ENCODE measurements around the gene GPRASP3.

DNA sequence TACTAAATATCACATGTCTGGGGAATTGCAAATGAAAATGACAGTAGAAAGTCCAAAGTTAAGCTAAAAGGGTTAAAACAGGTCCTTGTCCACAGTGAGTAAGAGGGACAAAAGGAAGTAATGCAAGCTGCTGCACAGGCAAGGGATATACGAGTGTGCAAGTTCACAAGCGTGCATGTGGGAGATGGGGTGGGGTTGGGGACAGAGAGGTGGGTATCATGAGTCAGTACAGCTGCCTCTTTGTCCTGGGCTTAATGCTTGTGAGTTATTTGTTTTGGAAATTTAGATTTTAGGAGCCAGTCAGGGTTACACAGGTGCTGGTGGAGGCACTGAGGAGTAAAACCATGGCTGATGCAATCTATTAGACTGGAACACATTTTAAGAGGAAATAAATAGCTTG is 11.6 kb upstream of the GPRASP3 start:
- TF ChIP-seq CTCF (IDR thresholded peaks at IDR 0.05) (no peak), POLR2A (IDR thresholded peaks at IDR 0.05) (no peak)

Measured in adrenal gland (tissue), 5 donors.